ENCODE measurements around the gene FHL2. TPM values are rescaled to one million over a fixed set of nuclear protein-coding genes. Genes with fewer than 3 reads are reported as not detected.
A peak's percentile ranks its signal among the peaks of the same experiment; 100 is the strongest.

The FHL2 gene
- total RNA-seq, 2 experiments from 2014 or later, result 3.3 to 4.4 TPM

GRCh38 chr2:105396254-105397024, 2.4 kb downstream of the FHL2 start:
- intact Hi-C loops (cut with micrococcal nuclease), result no loop called here
- TF ChIP-seq CTCF (IDR thresholded peaks at IDR 0.05), result no peak
- H3K4me3 Mint-ChIP-seq, result no peak overlapping the region
- DNase-seq, result peak; percentile 76
- ChIA-PET POLR2A (no interaction called here), CTCF (interaction anchor here (1.1 kb wide), 1 partner anchor 22 kb away, joined by 3 read pairs; no protein-coding TSS in a partner anchor)
- peak; percentile 76 for ATAC-seq
- no peak overlapping the region for H3K27ac Mint-ChIP-seq
- H3K27me3 Mint-ChIP-seq, result peaks cover 14% of the 10 kb centered on the region
- no peaks in the 10 kb centered on the region for H3K9me3 Mint-ChIP-seq
- peaks cover 10% of the 10 kb centered on the region for H3K4me1 Mint-ChIP-seq (ENCODE audit: low read depth)
- no peaks in the 10 kb centered on the region for H3K36me3 Mint-ChIP-seq (ENCODE audit: low read depth)

GRCh38 chr2:105395691-105396090, 3.2 kb downstream of the FHL2 start:
- ChIA-PET POLR2A (interaction anchor here (0.6 kb wide), 1 partner anchor 121 kb away, joined by 3 read pairs; no protein-coding TSS in a partner anchor), CTCF (interaction anchor here (1.1 kb wide), 1 partner anchor 8 kb away, joined by 3 read pairs; no protein-coding TSS in a partner anchor)
- DNase-seq (no peak), ATAC-seq (no peak)
- intact Hi-C loops (cut with micrococcal nuclease), result no loop called here
- Mint-ChIP-seq H3K27me3 (peaks cover 14% of the 10 kb centered on the region), H3K4me1 (ENCODE audit: low read depth) (peaks cover 10% of the 10 kb centered on the region), H3K9me3 (no peaks in the 10 kb centered on the region), H3K27ac (no peak overlapping the region), H3K36me3 (ENCODE audit: low read depth) (no peaks in the 10 kb centered on the region), H3K4me3 (no peak overlapping the region)
- TF ChIP-seq CTCF (IDR thresholded peaks at IDR 0.05), result no peak

- no peak for ATAC-seq
- DNase-seq, result no peak
- Mint-ChIP-seq H3K27ac (no peak overlapping the region), H3K27me3 (peaks cover 11% of the 10 kb centered on the region), H3K4me1 (ENCODE audit: low read depth) (peaks cover 10% of the 10 kb centered on the region), H3K4me3 (no peak overlapping the region), H3K36me3 (ENCODE audit: low read depth) (no peaks in the 10 kb centered on the region), H3K9me3 (no peaks in the 10 kb centered on the region)
- POLR2A ChIA-PET, result interaction anchor here (0.6 kb wide), 1 partner anchor 121 kb away, joined by 3 read pairs; no protein-coding TSS in a partner anchor
- CTCF ChIA-PET, result interaction anchor here (0.6 to 1.1 kb wide), 2 partner anchors 9 to 124 kb away, joined by 3 read pairs; no protein-coding TSS in a partner anchor
- intact Hi-C loops (cut with micrococcal nuclease), result no loop called here
- no peak for TF ChIP-seq CTCF (IDR thresholded peaks at IDR 0.05)
These were observed 3.8 kb downstream of the FHL2 start for GRCh38 chr2:105394951-105395611.

GRCh38 chr2:105393373-105394055, 5.3 kb downstream of the FHL2 start:
- ChIA-PET CTCF (interaction anchor here (0.9 kb wide), 1 partner anchor 13 kb away, joined by 3 read pairs; no protein-coding TSS in a partner anchor), POLR2A (no interaction called here)
- Mint-ChIP-seq H3K36me3 (ENCODE audit: low read depth) (no peaks in the 10 kb centered on the region), H3K4me1 (ENCODE audit: low read depth) (peaks cover 10% of the 10 kb centered on the region), H3K4me3 (no peak overlapping the region), H3K27ac (no peak overlapping the region), H3K27me3 (peaks cover 3% of the 10 kb centered on the region), H3K9me3 (no peaks in the 10 kb centered on the region)
- no peak for TF ChIP-seq CTCF (IDR thresholded peaks at IDR 0.05)
- no peak for ATAC-seq
- intact Hi-C loops (cut with micrococcal nuclease), result no loop called here
- no peak for DNase-seq
